ENCODE data around the gene AUTS2. TPM values are rescaled to one million over a fixed set of nuclear protein-coding genes. Genes with fewer than 3 reads are reported as not detected.

AUTS2 gene
- total RNA-seq, 1 experiment from 2014 or later: 2.5 TPM

DNA sequence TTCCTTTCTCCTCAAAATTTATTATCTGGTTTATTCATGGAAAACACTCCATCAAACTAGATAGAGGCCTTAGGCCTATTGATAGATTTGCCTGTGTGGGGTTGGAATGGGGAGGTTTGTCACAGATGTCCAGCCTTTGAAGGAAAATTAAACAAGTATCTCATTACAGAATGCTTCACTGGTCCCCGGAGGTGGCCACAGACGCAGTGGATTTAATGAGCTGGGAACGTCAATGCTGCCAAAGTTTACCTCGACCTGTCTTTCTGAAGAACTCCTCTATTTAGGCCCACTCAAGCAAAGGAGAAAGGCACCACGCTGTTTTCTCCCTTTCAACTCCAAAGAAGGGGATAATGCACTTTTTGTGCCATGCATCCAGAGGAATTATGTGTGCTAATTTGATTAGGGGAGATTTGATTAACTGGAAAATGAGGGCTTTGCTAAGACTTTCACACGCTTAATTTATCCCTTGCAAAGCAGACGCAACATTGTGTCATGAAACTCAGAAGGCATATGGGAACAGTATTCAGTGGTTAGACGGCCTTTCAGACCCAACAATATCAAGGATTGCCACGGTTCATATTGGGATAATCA is 974.9 kb downstream of the AUTS2 start:
- intact Hi-C loops (cut with micrococcal nuclease; ENCODE audit: unreplicated experiment): no loop called here
- ChIA-PET POLR2A (no interaction called here), CTCF (no interaction called here)
- no TSS peak for BruUV-seq (replicated peaks)
- no peaks in the 10 kb centered on the region for H3K27me3 ChIP-seq (ENCODE audit: control insufficient read depth, insufficient read depth, low read length)
- in situ Hi-C loops (cut with HindIII; ENCODE audit: low pct_unique_long_range_greater_than_20kb, low sequenced_read_pairs): no loop called here
- no peaks in the 10 kb centered on the region for H3K9me3 ChIP-seq (ENCODE audit: control insufficient read depth, insufficient read depth, low read depth, low read length)
- no peak overlapping the region for H3K27ac ChIP-seq (ENCODE audit: low read length)
- H3K36me3 ChIP-seq (ENCODE audit: control insufficient read depth, insufficient read depth, low read length): no peaks in the 10 kb centered on the region
- DNase-seq (ENCODE audit: low read depth, low spot score) (no peak), ATAC-seq (no peak)
- H3K4me1 ChIP-seq (ENCODE audit: control insufficient read depth, insufficient read depth, low read length): no peaks in the 10 kb centered on the region; the same call in 1 of the 2 replicates
- H3K4me3 ChIP-seq (ENCODE audit: low read depth in 2 of 2, low read length in 2 of 2): no peak overlapping the region
- TF ChIP-seq TCF7L2 (IDR thresholded peaks at IDR 0.05; ENCODE audit: low read depth, low read length): no peak
- TF ChIP-seq CTCF (IDR thresholded peaks at IDR 0.05): no peak
- no peak for TF ChIP-seq SIN3A (IDR thresholded peaks at IDR 0.05; ENCODE audit: borderline replicate concordance, insufficient read depth, low read depth, low read length)
- no peak for TF ChIP-seq POLR2AphosphoS5 (IDR thresholded peaks at IDR 0.05; ENCODE audit: low read depth, low read length)
- TF ChIP-seq, protein P1, sequence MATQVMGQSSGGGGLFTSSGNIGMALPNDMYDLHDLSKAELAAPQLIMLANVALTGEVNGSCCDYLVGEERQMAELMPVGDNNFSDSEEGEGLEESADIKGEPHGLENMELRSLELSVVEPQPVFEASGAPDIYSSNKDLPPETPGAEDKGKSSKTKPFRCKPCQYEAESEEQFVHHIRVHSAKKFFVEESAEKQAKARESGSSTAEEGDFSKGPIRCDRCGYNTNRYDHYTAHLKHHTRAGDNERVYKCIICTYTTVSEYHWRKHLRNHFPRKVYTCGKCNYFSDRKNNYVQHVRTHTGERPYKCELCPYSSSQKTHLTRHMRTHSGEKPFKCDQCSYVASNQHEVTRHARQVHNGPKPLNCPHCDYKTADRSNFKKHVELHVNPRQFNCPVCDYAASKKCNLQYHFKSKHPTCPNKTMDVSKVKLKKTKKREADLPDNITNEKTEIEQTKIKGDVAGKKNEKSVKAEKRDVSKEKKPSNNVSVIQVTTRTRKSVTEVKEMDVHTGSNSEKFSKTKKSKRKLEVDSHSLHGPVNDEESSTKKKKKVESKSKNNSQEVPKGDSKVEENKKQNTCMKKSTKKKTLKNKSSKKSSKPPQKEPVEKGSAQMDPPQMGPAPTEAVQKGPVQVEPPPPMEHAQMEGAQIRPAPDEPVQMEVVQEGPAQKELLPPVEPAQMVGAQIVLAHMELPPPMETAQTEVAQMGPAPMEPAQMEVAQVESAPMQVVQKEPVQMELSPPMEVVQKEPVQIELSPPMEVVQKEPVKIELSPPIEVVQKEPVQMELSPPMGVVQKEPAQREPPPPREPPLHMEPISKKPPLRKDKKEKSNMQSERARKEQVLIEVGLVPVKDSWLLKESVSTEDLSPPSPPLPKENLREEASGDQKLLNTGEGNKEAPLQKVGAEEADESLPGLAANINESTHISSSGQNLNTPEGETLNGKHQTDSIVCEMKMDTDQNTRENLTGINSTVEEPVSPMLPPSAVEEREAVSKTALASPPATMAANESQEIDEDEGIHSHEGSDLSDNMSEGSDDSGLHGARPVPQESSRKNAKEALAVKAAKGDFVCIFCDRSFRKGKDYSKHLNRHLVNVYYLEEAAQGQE (IDR thresholded peaks at IDR 0.05; ENCODE audit: insufficient read depth in 1 of 2, low read depth in 2 of 2, low read length in 1 of 2): no peak

DNA sequence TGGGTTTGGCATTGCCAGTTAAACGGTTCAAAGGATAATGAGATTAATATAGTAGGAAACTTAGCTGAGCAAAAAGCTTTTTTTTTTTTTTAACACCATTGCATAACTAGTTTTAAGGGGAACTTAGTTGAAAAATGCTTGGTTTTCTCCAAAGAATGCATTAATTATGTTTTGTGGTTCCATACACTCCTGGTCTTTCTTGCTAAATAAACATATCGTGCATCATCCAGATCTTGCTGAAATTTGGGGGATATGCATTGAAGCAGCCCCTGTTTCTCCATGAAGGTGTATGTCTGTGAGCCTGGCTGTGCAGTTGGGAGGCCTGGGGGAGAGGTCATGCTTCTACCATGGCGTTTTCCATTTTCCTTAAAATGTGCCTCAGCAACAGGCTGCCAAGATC is 975.4 kb downstream of the AUTS2 start:
- no peak for TF ChIP-seq CTCF (IDR thresholded peaks at IDR 0.05)
- no peak for TF ChIP-seq POLR2AphosphoS5 (IDR thresholded peaks at IDR 0.05; ENCODE audit: low read depth, low read length)
- TF ChIP-seq, protein P1 (IDR thresholded peaks at IDR 0.05; ENCODE audit: insufficient read depth in 1 of 2, low read depth in 2 of 2, low read length in 1 of 2): no peak
- TF ChIP-seq SIN3A (IDR thresholded peaks at IDR 0.05; ENCODE audit: borderline replicate concordance, insufficient read depth, low read depth, low read length): no peak
- no peak for TF ChIP-seq TCF7L2 (IDR thresholded peaks at IDR 0.05; ENCODE audit: low read depth, low read length)
- ChIA-PET POLR2A (no interaction called here), CTCF (no interaction called here)
- DNase-seq (ENCODE audit: low read depth, low spot score) (no peak), ATAC-seq (no peak)
- Histone ChIP-seq H3K36me3 (ENCODE audit: control insufficient read depth, insufficient read depth, low read length) (no peaks in the 10 kb centered on the region), H3K4me3 (ENCODE audit: low read depth in 2 of 2, low read length in 2 of 2) (no peak overlapping the region), H3K9me3 (ENCODE audit: control insufficient read depth, insufficient read depth, low read depth, low read length) (no peaks in the 10 kb centered on the region), H3K27ac (ENCODE audit: low read length) (no peak overlapping the region), H3K4me1 (ENCODE audit: control insufficient read depth, insufficient read depth, low read length) (no peaks in the 10 kb centered on the region; the same call in 1 of the 2 replicates), H3K27me3 (ENCODE audit: control insufficient read depth, insufficient read depth, low read length) (no peaks in the 10 kb centered on the region)
- intact Hi-C loops (cut with micrococcal nuclease; ENCODE audit: unreplicated experiment) (no loop called here), in situ Hi-C loops (cut with HindIII; ENCODE audit: low pct_unique_long_range_greater_than_20kb, low sequenced_read_pairs) (no loop called here)
- no TSS peak for BruUV-seq (replicated peaks)

All from Panc1 (cell line).